Prostate gland (tissue), 2 donors: Measurements from ENCODE around the gene ZNF862. TPM values are rescaled to one million over a fixed set of nuclear protein-coding genes. Genes with fewer than 3 reads are reported as not detected.
"Not testable (repeated sequence)": the region's sequence is repeated elsewhere in the genome, so short reads cannot be mapped to it uniquely, and the experiment has no call there.

Experiments used
- DNase-seq: peaks from one replicate; pipeline ENCODE4 v3.0.0-alpha.2; 2019; ENCODE audit warnings: low spot score
- H3K27ac ChIP-seq, 2 donors: fragments of 200-600 bp; sonication (generic); 2 replicates each; pipeline ENCODE4 v1.5.1; 2017 to 2019
- H3K27me3 ChIP-seq: fragments of 200-600 bp; sonication (generic); replicated peaks from 2 replicates; pipeline ENCODE4 v1.5.1; 2019; ENCODE audit not compliant: insufficient read depth
- H3K36me3 ChIP-seq, 2 donors: fragments of 200-600 bp; sonication (generic); 1 replicate in 1 of 2; 2 replicates in 1 of 2; pipeline versions ENCODE4 v1.5.1 to v1.8.1; 2017 to 2019
- H3K4me1 ChIP-seq: fragments of 200-600 bp; sonication (generic); replicated peaks from 2 replicates; pipeline ENCODE4 v1.5.1; 2019
- H3K4me3 ChIP-seq, 2 donors: fragments of 200-600 bp; sonication (generic); 2 replicates each; pipeline ENCODE4 v1.5.1; 2017 to 2019
- H3K9me3 ChIP-seq: fragments of 200-600 bp; sonication (generic); 2 replicates; pipeline ENCODE4 v1.5.1; 2017
- POLR2A ChIP-seq: fragments of 450-650 bp; IDR thresholded peaks from one replicate; pipeline ENCODE4 v1.6.1; 2016; ENCODE audit warnings: antibody characterized with exemption, mild to moderate bottlenecking
- POLR2AphosphoS5 ChIP-seq: sonication (generic); formaldehyde crosslinking; IDR thresholded peaks from one replicate; pipeline ENCODE4 v1.6.1; 2017; ENCODE audit warnings: antibody characterized with exemption
- WGBS: methylation state at CpG from one replicate; pipeline ENCODE4 v1.1.5; 2018; 5-methylcytosine and 5-hydroxymethylcytosine counted together
- intact Hi-C: fragments of 100-400 bp; cut with DNase I; formaldehyde crosslinking; loops from one replicate; pipeline ENCODE4 v1.14.2; 2022
- total RNA-seq, 2 donors: library from RNA; depleted of rRNA; stranded (reverse); fragments of >200 nt; gene quantifications; one replicate each; pipeline ENCODE4 v1.1.0, GENCODE V29; 2016
- TF ChIP-seq, protein P1 (sequence below), 4 experiments: fragments of 200-600 bp in 2 of 4; fragments of 450-650 bp in 2 of 4; sonication (generic) in 2 of 4; IDR thresholded peaks; 1 replicate in 3 of 4; 2 replicates in 1 of 4; pipeline ENCODE4 v1.5.1; 2016 to 2019; ENCODE audit warnings: antibody characterized with exemption in 4 of 4, mild to moderate bottlenecking in 2 of 4, moderate library complexity in 2 of 4

The ZNF862 gene
- total RNA-seq, 2 donors from 2014 or later = 19.8 to 25.4 TPM

DNA sequence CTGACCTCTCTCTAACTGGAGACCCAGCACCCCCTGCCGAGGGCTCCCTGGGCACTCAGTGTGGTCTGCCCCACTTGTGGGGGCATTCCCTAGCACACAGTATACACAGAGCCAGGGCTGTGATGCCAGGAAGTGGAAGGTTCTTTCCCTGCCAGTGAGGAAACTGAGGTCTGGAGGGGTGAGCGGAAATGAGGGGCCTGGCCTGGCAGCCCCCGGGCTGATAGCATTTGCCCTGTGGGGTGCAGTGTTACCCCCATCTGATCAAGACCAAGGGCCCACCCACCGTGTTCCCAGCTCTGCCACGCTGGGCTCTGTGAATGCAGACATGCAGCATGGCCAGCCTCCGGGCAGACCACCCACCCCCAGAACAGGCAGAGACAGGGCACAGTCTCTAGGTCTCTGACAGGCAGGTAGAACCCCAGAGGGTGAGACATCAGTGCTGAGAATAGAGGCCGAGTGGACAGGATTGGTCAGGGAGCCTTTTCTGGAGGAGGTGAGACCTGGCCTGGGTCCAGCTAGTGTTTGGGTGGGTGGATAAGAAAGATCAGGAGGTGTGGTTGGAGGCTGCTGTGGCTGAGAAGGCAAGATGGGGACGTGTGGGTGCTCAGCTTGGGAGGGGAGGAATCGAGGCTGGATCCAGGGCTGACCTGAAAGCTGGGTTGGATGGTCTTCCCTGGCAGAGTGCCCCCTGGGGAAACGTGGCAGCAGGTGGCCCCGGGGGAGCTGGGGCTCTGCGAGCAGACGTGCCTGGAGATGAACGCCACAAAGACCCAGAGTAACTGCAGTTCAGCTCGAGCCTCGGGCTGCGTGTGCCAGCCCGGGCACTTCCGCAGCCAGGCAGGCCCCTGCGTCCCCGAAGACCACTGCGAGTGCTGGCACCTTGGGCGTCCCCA is 10.8 kb upstream of the ZNF862 start:
- Histone ChIP-seq H3K4me1 (no peaks in the 10 kb centered on the region), H3K4me3 (no peak overlapping the region), H3K27ac (no peak overlapping the region), H3K9me3 (no peaks in the 10 kb centered on the region), H3K36me3 (no peaks in the 10 kb centered on the region), H3K27me3 (no peaks in the 10 kb centered on the region)
- TF ChIP-seq, protein P1, sequence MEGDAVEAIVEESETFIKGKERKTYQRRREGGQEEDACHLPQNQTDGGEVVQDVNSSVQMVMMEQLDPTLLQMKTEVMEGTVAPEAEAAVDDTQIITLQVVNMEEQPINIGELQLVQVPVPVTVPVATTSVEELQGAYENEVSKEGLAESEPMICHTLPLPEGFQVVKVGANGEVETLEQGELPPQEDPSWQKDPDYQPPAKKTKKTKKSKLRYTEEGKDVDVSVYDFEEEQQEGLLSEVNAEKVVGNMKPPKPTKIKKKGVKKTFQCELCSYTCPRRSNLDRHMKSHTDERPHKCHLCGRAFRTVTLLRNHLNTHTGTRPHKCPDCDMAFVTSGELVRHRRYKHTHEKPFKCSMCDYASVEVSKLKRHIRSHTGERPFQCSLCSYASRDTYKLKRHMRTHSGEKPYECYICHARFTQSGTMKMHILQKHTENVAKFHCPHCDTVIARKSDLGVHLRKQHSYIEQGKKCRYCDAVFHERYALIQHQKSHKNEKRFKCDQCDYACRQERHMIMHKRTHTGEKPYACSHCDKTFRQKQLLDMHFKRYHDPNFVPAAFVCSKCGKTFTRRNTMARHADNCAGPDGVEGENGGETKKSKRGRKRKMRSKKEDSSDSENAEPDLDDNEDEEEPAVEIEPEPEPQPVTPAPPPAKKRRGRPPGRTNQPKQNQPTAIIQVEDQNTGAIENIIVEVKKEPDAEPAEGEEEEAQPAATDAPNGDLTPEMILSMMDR (IDR thresholded peaks at IDR 0.05) = no peak
- TF ChIP-seq POLR2AphosphoS5 (no peak), POLR2A (no peak)
- intact Hi-C loops = no loop called here
- 78% methylated on average over 23 of the region's 23 CpGs for WGBS
- no peak for DNase-seq

DNA sequence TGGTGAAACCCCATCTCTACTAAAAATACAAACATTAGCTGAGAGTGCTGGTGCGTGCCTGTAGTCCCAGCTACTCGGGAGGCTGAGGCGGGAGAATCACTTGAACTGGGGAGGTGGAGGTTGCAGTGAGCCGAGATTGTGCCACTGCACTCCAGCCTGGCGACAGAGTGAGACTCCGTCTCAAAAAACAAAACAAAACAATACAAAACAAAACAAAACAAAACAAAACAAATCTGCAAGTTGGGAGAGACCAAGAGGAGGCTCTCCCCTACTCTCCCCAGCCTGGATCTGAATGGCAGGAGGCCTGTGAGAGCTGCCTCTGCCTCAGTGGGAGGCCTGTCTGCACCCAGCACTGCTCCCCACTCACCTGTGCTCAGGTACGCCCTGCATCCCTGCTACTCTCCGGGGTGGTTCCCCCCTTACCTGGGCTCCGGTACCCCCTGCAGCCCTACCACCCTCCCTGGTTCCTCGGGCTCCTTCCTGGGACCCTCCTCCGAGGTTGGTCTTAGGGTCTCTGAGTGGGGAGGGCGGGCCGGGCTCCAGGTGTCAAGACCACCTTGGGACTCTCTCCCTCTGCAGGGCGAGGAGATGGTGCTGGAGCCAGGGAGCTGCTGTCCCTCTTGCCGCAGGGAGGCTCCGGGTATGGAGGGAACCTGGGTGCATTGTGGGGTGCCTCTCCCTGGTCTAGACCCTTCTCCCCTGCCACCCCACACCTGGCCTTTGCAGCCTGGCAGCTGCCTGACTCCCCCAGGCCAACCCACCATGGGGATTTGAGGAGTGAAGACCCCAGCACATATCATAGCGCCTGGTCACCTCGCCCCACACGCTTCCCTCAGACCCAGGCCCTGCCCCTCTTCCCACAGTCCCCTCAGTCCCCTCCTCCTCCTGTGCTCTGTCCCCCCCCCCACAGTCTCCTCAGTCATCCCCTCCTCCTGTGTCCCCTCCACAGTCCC is 9.5 kb upstream of the ZNF862 start:
- intact Hi-C loops = no loop called here
- no peaks in the 10 kb centered on the region for H3K27me3 ChIP-seq
- no peak for DNase-seq
- H3K4me1 ChIP-seq = no peaks in the 10 kb centered on the region
- TF ChIP-seq, protein P1 (IDR thresholded peaks at IDR 0.05) = no peak
- TF ChIP-seq POLR2A (no peak), POLR2AphosphoS5 (no peak)
- H3K4me3 ChIP-seq = no peak overlapping the region
- no peaks in the 10 kb centered on the region for H3K9me3 ChIP-seq
- 90% methylated on average over 19 of the region's 19 CpGs for WGBS
- H3K36me3 ChIP-seq = no peaks in the 10 kb centered on the region
- no peak overlapping the region for H3K27ac ChIP-seq

DNA sequence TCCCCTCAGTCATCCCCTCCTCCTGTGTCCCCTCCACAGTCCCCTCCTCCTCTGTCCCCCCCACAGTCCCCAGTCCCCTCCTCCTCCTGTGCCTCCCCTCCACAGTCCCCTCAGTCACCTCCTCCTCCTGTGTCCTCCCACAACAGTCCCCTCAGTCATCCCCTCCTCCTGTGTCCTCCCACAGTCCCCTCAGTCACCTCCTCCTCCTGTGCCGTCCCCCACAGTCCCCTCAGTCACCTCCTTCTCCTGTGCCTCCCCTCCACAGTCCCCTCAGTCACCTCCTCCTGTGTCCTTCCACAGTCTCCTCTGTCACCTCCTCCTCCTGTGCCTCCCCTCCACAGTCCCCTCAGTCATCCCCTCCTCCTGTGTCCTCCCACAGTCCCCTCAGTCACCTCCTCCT is 7.6 kb upstream of the ZNF862 start:
- intact Hi-C loops = loop anchor here (10.0 kb wide), 1 partner anchor 564 kb away; no protein-coding TSS in a partner anchor
- not testable (repeated sequence) for H3K36me3 ChIP-seq, H3K4me1 ChIP-seq, H3K27me3 ChIP-seq, DNase-seq, H3K4me3 ChIP-seq, H3K9me3 ChIP-seq, H3K27ac ChIP-seq
- WGBS = 48% methylated on average over 1 of the region's 1 CpG

DNA sequence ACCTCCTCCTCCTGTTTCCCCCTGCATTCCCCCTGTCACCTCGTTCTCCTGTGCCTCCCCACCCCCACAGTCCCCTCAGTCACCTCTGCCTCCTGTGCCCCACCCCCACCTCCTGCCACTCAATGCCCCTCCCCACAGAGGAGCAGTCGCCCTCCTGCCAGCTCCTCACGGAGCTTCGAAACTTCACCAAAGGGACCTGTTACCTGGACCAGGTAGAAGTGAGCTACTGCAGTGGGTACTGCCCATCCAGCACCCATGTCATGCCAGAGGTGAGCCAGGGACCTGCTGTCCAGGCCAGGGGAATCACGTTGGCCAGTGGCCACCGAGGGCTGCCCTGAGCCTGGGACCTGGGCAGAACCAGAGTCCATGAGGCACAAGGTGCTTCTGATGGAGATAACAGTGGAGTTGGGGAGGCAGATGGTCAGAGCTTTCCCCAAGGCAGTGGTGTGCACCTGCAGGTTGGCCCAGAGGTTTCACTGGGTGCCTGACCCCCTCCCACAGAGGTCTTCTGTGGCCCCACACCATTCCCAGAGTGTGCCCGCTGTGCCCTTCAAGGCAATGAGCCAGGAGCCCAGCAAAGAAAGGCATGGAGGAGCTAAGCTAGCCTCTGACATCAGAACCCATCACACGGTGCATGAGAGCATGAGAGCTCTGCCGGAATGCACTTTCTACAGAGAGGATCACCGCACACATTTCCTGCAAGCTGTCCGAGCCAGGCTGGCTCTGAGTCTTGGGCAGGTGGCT is 7.0 kb upstream of the ZNF862 start:
- Histone ChIP-seq H3K9me3 (no peaks in the 10 kb centered on the region), H3K27ac (no peak overlapping the region), H3K27me3 (no peaks in the 10 kb centered on the region), H3K36me3 (no peaks in the 10 kb centered on the region), H3K4me3 (no peak overlapping the region), H3K4me1 (no peaks in the 10 kb centered on the region)
- intact Hi-C loops = loop anchor here (10.0 kb wide), 1 partner anchor 564 kb away; no protein-coding TSS in a partner anchor
- WGBS = 55% methylated on average over 11 of the region's 11 CpGs
- DNase-seq = no peak
- TF ChIP-seq POLR2AphosphoS5 = no peak
- TF ChIP-seq POLR2A = no peak
- TF ChIP-seq, protein P1 (IDR thresholded peaks at IDR 0.05) = no peak
